Measurements from ENCODE around the gene MYLK.
"Not testable (repeated sequence)": the region's sequence is repeated elsewhere in the genome, so short reads cannot be mapped to it uniquely, and the experiment has no call there.

MYLK gene

GRCh38 chr3:123884203-123884831 lies at the start of gene MYLK:
MYLK (minus strand) TSS chr3:123884332; CDS start chr3:123793841, 90,491 bp downstream.
- peak; percentile 9 for DNase-seq (ENCODE audit: low read depth)

GRCh38 chr3:123930445-123930844 lies 46.3 kb upstream of the MYLK start:
- DNase-seq (ENCODE audit: low read depth): no peak

GRCh38 chr3:123929325-123929724 lies 45.2 kb upstream of the MYLK start:
- DNase-seq (ENCODE audit: low read depth): no peak

- no peak for DNase-seq (ENCODE audit: low read depth)
These were observed 42.3 kb upstream of the MYLK start for GRCh38 chr3:123926396-123926795.

GRCh38 chr3:123920868-123921267 lies 36.7 kb upstream of the MYLK start:
- no peak for DNase-seq (ENCODE audit: low read depth)

GRCh38 chr3:123920383-123920782 lies 36.3 kb upstream of the MYLK start:
- DNase-seq (ENCODE audit: low read depth): no peak

GRCh38 chr3:123919353-123919752 lies 35.2 kb upstream of the MYLK start:
- DNase-seq (ENCODE audit: low read depth): no peak

GRCh38 chr3:123914829-123915228 lies 30.7 kb upstream of the MYLK start:
- DNase-seq (ENCODE audit: low read depth): no peak

GRCh38 chr3:123909785-123910184 lies 25.7 kb upstream of the MYLK start:
- DNase-seq (ENCODE audit: low read depth): no peak

- DNase-seq (ENCODE audit: low read depth): no peak
These were observed 23.6 kb upstream of the MYLK start for GRCh38 chr3:123907720-123908119.

- DNase-seq (ENCODE audit: low read depth): no peak
These were observed 15.3 kb upstream of the MYLK start for GRCh38 chr3:123899300-123899865.

GRCh38 chr3:123893012-123893411 lies 8.9 kb upstream of the MYLK start:
- DNase-seq (ENCODE audit: low read depth): no peak

- DNase-seq (ENCODE audit: low read depth): no peak
These were observed 8.1 kb upstream of the MYLK start for GRCh38 chr3:123892195-123892594.

GRCh38 chr3:123890991-123891390 lies 6.9 kb upstream of the MYLK start:
- not testable (repeated sequence) for DNase-seq (ENCODE audit: low read depth)

- not testable (repeated sequence) for DNase-seq (ENCODE audit: low read depth)
These were observed 6.0 kb upstream of the MYLK start for GRCh38 chr3:123890162-123890561.

GRCh38 chr3:123884993-123885392 lies 861 bp upstream of the MYLK start:
- DNase-seq (ENCODE audit: low read depth): no peak

- no peak for DNase-seq (ENCODE audit: low read depth)
These were observed 380 bp downstream of the MYLK start for GRCh38 chr3:123883701-123884202.

GRCh38 chr3:123883111-123883510 lies 1.0 kb downstream of the MYLK start:
- DNase-seq (ENCODE audit: low read depth): no peak

- no peak for DNase-seq (ENCODE audit: low read depth)
These were observed 2.4 kb downstream of the MYLK start for GRCh38 chr3:123881771-123882170.

- no peak for DNase-seq (ENCODE audit: low read depth)
These were observed 3.1 kb downstream of the MYLK start for GRCh38 chr3:123880998-123881561.

GRCh38 chr3:123878807-123879206 lies 5.3 kb downstream of the MYLK start:
- DNase-seq (ENCODE audit: low read depth): no peak

- DNase-seq (ENCODE audit: low read depth): no peak
These were observed 6.2 kb downstream of the MYLK start for GRCh38 chr3:123877965-123878364.

- DNase-seq (ENCODE audit: low read depth): no peak
These were observed 6.7 kb downstream of the MYLK start for GRCh38 chr3:123877466-123877865.

- DNase-seq (ENCODE audit: low read depth): no peak
These were observed 7.3 kb downstream of the MYLK start for GRCh38 chr3:123876858-123877257.
